GM23338 (cell line): ENCODE results near the gene TAF1B. TPM values are rescaled to one million over a fixed set of nuclear protein-coding genes. Genes with fewer than 3 reads are reported as not detected.
"Not testable (repeated sequence)": the region's sequence is repeated elsewhere in the genome, so short reads cannot be mapped to it uniquely, and the experiment has no call there.

ENCODE experiments used
- ATAC-seq: fragments of 200-7000 bp; cut with Tn5 transposase; 3 replicates; pipeline ENCODE4 v1.9.1; 2020
- DNase-seq: peaks from one replicate; pipeline ENCODE4 v3.0.0-alpha.2; 2015; ENCODE audit warnings: low spot score
- H2AFZ ChIP-seq: fragments of 200-600 bp; sonication (generic); 2 replicates; pipeline ENCODE4 v1.8.0; 2016; ENCODE audit warnings: antibody characterized with exemption, mild to moderate bottlenecking, moderate library complexity
- H3F3A ChIP-seq: fragments of 200-600 bp; sonication (generic); replicated peaks from 2 replicates; pipeline ENCODE4 v1.8.0; 2017; ENCODE audit warnings: antibody characterized with exemption, mixed run types, low read depth
- H3K27ac ChIP-seq: fragments of 200-600 bp; sonication (generic); 2 replicates; pipeline ENCODE4 v1.6.1; 2016; ENCODE audit warnings: low read depth
- H3K27me3 ChIP-seq: fragments of 200-600 bp; sonication (generic); 2 replicates; pipeline ENCODE4 v1.8.0; 2016; ENCODE audit warnings: mild to moderate bottlenecking, mixed run types, moderate library complexity; ENCODE audit not compliant: insufficient read depth
- H3K36me3 ChIP-seq: fragments of 200-600 bp; sonication (generic); 2 replicates; pipeline ENCODE4 v1.8.0; 2016; ENCODE audit warnings: mild to moderate bottlenecking; ENCODE audit not compliant: insufficient read depth
- H3K4me1 ChIP-seq: fragments of 200-600 bp; sonication (generic); 2 replicates; pipeline ENCODE4 v1.8.0; 2016; ENCODE audit warnings: mild to moderate bottlenecking, moderate library complexity; ENCODE audit not compliant: insufficient read depth
- H3K4me2 ChIP-seq: fragments of 200-600 bp; sonication (generic); 2 replicates; pipeline ENCODE4 v1.7.1; 2017; ENCODE audit warnings: mixed run types
- H3K4me3 ChIP-seq: fragments of 200-600 bp; sonication (generic); 2 replicates; pipeline ENCODE4 v1.6.1; 2016; ENCODE audit warnings: mixed run types
- H3K79me2 ChIP-seq: fragments of 200-600 bp; sonication (generic); replicated peaks from 2 replicates; pipeline ENCODE4 v1.8.0; 2017; ENCODE audit warnings: mild to moderate bottlenecking; ENCODE audit not compliant: insufficient read depth
- H3K9me2 ChIP-seq: fragments of 200-600 bp; sonication (generic); 2 replicates; pipeline ENCODE4 v1.8.0; 2017; ENCODE audit not compliant: insufficient read depth
- H4K20me1 ChIP-seq: fragments of 200-600 bp; sonication (generic); replicated peaks from 2 replicates; pipeline ENCODE4 v1.8.0; 2017; ENCODE audit warnings: mild to moderate bottlenecking; ENCODE audit not compliant: insufficient read depth
- H3K27ac Mint-ChIP-seq: 2 replicates; pipeline ENCODE4 v1.8.0; 2020; ENCODE audit warnings: inconsistent platforms, mild to moderate bottlenecking, moderate library complexity, mixed read lengths
- H3K27me3 Mint-ChIP-seq: 3 replicates; pipeline ENCODE4 v1.8.0; 2022; ENCODE audit warnings: low read depth, mild to moderate bottlenecking, moderate library complexity, mixed read lengths, inconsistent platforms; ENCODE audit not compliant: insufficient read depth, poor library complexity
- H3K36me3 Mint-ChIP-seq: 3 replicates; pipeline ENCODE4 v1.8.0; 2021; ENCODE audit warnings: low read depth, mild to moderate bottlenecking, inconsistent platforms, moderate library complexity, mixed read lengths
- H3K4me1 Mint-ChIP-seq: 3 replicates; pipeline ENCODE4 v1.8.0; 2020; ENCODE audit warnings: mild to moderate bottlenecking, inconsistent platforms, mixed read lengths
- H3K4me3 Mint-ChIP-seq: 3 replicates; pipeline ENCODE4 v1.8.0; 2021; ENCODE audit warnings: moderate library complexity, mild to moderate bottlenecking, inconsistent platforms, mixed read lengths
- H3K9me3 Mint-ChIP-seq: 3 replicates; pipeline ENCODE4 v1.8.0; 2020; ENCODE audit warnings: moderate library complexity, mild to moderate bottlenecking, inconsistent platforms, mixed read lengths
- CTCF ChIP-seq, 2 experiments: fragments of 200-600 bp in 1 of 2; sonication (generic) in 1 of 2; conservative IDR thresholded peaks; 2 replicates each; pipeline versions ENCODE4 v1.5.1 to v1.6.1; 2016 to 2017; ENCODE audit warnings: antibody characterized with exemption in 2 of 2, low read depth in 2 of 2, mild to moderate bottlenecking in 2 of 2, moderate library complexity in 1 of 2
- EZH2 ChIP-seq: fragments of 200-600 bp; sonication (generic); IDR thresholded peaks from one replicate; pipeline ENCODE4 v1.8.0; 2017; ENCODE audit warnings: antibody characterized with exemption, mild to moderate bottlenecking, low read depth; ENCODE audit not compliant: unreplicated experiment
- JUNB ChIP-seq: IDR thresholded peaks from one replicate; pipeline ENCODE4 v1.6.1; 2016; ENCODE audit warnings: antibody characterized with exemption; ENCODE audit not compliant: unreplicated experiment
- NANOG ChIP-seq: IDR thresholded peaks from 2 replicates; pipeline ENCODE4 v1.6.1; 2016; ENCODE audit warnings: antibody characterized with exemption, borderline replicate concordance
- POLR2AphosphoS5 ChIP-seq: IDR thresholded peaks from 2 replicates; pipeline ENCODE4 v1.6.1; 2016; ENCODE audit warnings: antibody characterized with exemption, low read depth
- STAT1 ChIP-seq: IDR thresholded peaks from one replicate; pipeline ENCODE4 v1.6.1; 2016; ENCODE audit warnings: antibody characterized with exemption; ENCODE audit not compliant: unreplicated experiment
- ZNF114 ChIP-seq: fragments of 250-450 bp; sonication (Bioruptor Pico); IDR thresholded peaks from 2 replicates; pipeline ENCODE4 v1.5.0; 2020; ENCODE audit warnings: mild to moderate bottlenecking, moderate library complexity
- polyA plus RNA-seq: library from polyadenylated mRNA; unstranded; fragments of >200 nt; fragmentation: Nextera tagmentation; extraction: Ambion mirVana; gene quantifications from 2 replicates; pipeline ENCODE4 v1.2.1, GENCODE V29; 2016
- total RNA-seq: library from RNA; depleted of rRNA; stranded (reverse); fragments of >200 nt; shearing (Covaris generic); gene quantifications from 2 replicates; pipeline ENCODE4 v1.2.3, GENCODE V29; 2014

The TAF1B gene
- total and polyA plus RNA-seq, 2 experiments from 2014 or later = 22.2 to 28.9 TPM

DNA sequence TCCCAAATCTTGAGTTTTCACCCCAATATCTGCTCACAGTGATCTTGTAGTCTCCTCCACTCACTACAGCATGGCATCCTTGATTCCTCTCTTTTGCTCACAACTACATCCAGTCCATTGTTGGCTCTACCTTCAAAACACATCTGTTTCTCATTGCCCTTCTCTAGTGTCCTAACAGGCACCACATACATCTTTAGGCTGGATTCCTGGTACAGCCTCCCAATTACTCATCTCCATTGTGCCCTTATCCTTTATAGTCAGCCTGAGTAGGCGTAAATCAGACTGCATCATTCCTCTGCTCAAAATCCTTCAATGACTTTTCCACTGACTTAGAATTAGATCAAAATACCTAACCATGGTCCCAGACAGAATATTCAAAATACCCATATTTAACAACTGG lies 10.7 kb upstream of the TAF1B start:
- Histone ChIP-seq H4K20me1 (no peaks in the 10 kb centered on the region), H3K9me2 (no peaks in the 10 kb centered on the region), H3K4me2 (no peak overlapping the region), H3K79me2 (no peaks in the 10 kb centered on the region), H3K4me3 (no peak overlapping the region), H3K27me3 (no peaks in the 10 kb centered on the region), H3F3A (no peaks in the 10 kb centered on the region), H3K27ac (no peak overlapping the region), H3K4me1 (0 out of 2 replicates have a peak, but pooled peaks cover 7% of the 10 kb centered on the region), H3K36me3 (no peaks in the 10 kb centered on the region), H2AFZ (no peak overlapping the region)
- H3K9me3 Mint-ChIP-seq = no peaks in the 10 kb centered on the region
- H3K27ac Mint-ChIP-seq = no peak overlapping the region
- peaks cover 2% of the 10 kb centered on the region for H3K27me3 Mint-ChIP-seq
- H3K4me3 Mint-ChIP-seq = no peak overlapping the region
- peaks cover 8% of the 10 kb centered on the region for H3K4me1 Mint-ChIP-seq
- no peaks in the 10 kb centered on the region for H3K36me3 Mint-ChIP-seq
- DNase-seq (no peak), ATAC-seq (no peak)
- no peak for TF ChIP-seq NANOG
- no peak for TF ChIP-seq POLR2AphosphoS5
- TF ChIP-seq STAT1 = no peak

- not testable (repeated sequence) for H3K79me2 ChIP-seq, H4K20me1 ChIP-seq, H3K4me2 ChIP-seq, H2AFZ ChIP-seq, H3K36me3 ChIP-seq, ATAC-seq, H3K27ac Mint-ChIP-seq, H3K4me3 ChIP-seq, DNase-seq, H3K27me3 ChIP-seq, H3K9me2 ChIP-seq, H3K36me3 Mint-ChIP-seq, H3F3A ChIP-seq, H3K27me3 Mint-ChIP-seq, H3K27ac ChIP-seq, H3K4me1 Mint-ChIP-seq, H3K9me3 Mint-ChIP-seq, H3K4me1 ChIP-seq, H3K4me3 Mint-ChIP-seq
Measured at GRCh38 chr2:9835068-9835467, 8.2 kb upstream of the TAF1B start.

DNA sequence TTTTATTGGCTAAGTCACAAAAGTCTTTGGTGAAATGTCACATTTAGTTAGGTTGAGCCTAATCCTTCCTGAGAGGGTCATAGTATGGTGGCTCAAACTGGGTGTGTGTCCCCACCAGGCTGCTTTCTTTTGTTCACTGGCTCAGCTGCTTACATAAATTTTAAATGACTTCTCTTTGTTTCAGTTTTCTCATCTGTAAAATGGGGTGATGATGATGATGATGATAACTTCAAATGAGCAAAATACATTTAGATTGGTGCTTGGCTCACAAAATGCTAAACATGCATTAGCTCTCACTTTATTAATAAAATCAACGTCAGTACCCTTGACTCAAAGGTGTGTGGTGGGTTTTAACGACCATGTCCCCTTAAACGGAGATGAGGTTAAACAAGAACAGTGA lies 7.2 kb upstream of the TAF1B start:
- Histone ChIP-seq H3K27ac (no peak overlapping the region), H3F3A (no peaks in the 10 kb centered on the region), H3K79me2 (no peaks in the 10 kb centered on the region), H2AFZ (no peak overlapping the region), H3K36me3 (no peaks in the 10 kb centered on the region), H3K9me2 (no peaks in the 10 kb centered on the region), H3K4me3 (no peak overlapping the region), H3K27me3 (no peaks in the 10 kb centered on the region), H4K20me1 (no peaks in the 10 kb centered on the region), H3K4me2 (no peak overlapping the region), H3K4me1 (0 out of 2 replicates have a peak, but pooled peaks cover 4% of the 10 kb centered on the region)
- H3K36me3 Mint-ChIP-seq = no peaks in the 10 kb centered on the region
- no peak for TF ChIP-seq EZH2
- TF ChIP-seq CTCF (conservative IDR thresholded peaks at IDR 0.05; ENCODE audit: low read depth in 2 of 2) = no peak
- TF ChIP-seq NANOG = no peak
- no peak for TF ChIP-seq STAT1
- TF ChIP-seq ZNF114 (CRISPR knock-in tag) = no peak
- TF ChIP-seq JUNB = no peak
- peaks cover 3% of the 10 kb centered on the region for H3K27me3 Mint-ChIP-seq
- ATAC-seq = no peak
- H3K4me1 Mint-ChIP-seq = peaks cover 5% of the 10 kb centered on the region
- H3K9me3 Mint-ChIP-seq = no peaks in the 10 kb centered on the region
- no peak overlapping the region for H3K27ac Mint-ChIP-seq
- H3K4me3 Mint-ChIP-seq = no peak overlapping the region
- DNase-seq = no peak
